Type B pancreatic cell (in vitro differentiated cells): ENCODE data around the gene ETDB. TPM values are rescaled to one million over a fixed set of nuclear protein-coding genes. Genes with fewer than 3 reads are reported as not detected.
"Not testable (repeated sequence)": the region's sequence is repeated elsewhere in the genome, so short reads cannot be mapped to it uniquely, and the experiment has no call there.

Experiments
- DNase-seq: peaks from one replicate; pipeline ENCODE4 v3.0.0; 2021; ENCODE audit warnings: mixed read lengths; ENCODE audit not compliant: unreplicated experiment; ENCODE audit errors: extremely low spot score
- H3K27ac Mint-ChIP-seq: 2 replicates; pipeline ENCODE4 v1.8.0; 2021; ENCODE audit warnings: mild to moderate bottlenecking, mixed read lengths
- H3K27me3 Mint-ChIP-seq: 2 replicates; pipeline ENCODE4 v1.8.0; 2021; ENCODE audit warnings: mixed read lengths
- H3K36me3 Mint-ChIP-seq: 2 replicates; pipeline ENCODE4 v1.8.0; 2021; ENCODE audit warnings: mixed read lengths
- H3K4me1 Mint-ChIP-seq: one replicate; pipeline ENCODE4 v1.8.0; 2021; ENCODE audit warnings: mixed read lengths; ENCODE audit not compliant: unreplicated experiment
- H3K4me3 Mint-ChIP-seq: 2 replicates; pipeline ENCODE4 v1.8.0; 2021; ENCODE audit warnings: mild to moderate bottlenecking, mixed read lengths
- H3K9me3 Mint-ChIP-seq: 2 replicates; pipeline ENCODE4 v1.8.0; 2021; ENCODE audit warnings: mixed read lengths
- long read RNA-seq: library from polyadenylated mRNA; unstranded; transcript quantifications from one replicate; pipeline ENCODE4 v2.0.0, GENCODE V29; 2020
- total RNA-seq: library from RNA; stranded (reverse); gene quantifications from 2 replicates; pipeline ENCODE4 v1.2.1, GENCODE V29; 2021; ENCODE audit warnings: low replicate concordance
- TF ChIP-seq, protein P1 (sequence below): fragments of 200-600 bp; sonication (generic); conservative IDR thresholded peaks from 2 replicates; pipeline ENCODE4 v1.5.0; 2021; ENCODE audit warnings: antibody characterized with exemption, mild to moderate bottlenecking

Gene ETDB
- not detected in 2 replicates for total RNA-seq
- long read RNA-seq = 0 reads

DNA sequence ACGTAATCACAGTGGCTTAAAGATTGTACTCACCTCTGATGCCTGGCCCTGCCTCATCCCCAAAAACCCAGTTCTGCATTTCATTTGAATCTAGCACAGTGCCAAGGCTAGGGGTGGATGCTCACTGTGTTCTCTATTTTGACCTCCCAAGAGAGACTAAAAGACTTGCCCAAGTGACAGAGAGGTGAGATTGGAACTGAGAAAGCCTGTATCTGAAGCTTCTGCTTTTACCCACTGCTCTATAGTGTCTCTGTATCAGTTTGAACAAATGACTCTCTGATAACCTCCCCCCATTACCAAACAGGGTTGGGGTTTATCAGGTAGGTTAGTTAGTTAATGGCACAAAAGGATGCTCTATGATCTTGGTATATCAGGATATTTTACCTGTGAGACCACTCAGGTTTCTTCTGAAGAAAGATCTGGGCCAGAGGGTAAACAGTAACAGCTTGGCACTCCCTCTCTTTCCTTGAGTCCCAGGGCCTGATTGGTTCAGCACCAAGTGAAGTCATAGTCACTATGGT, at the start of gene ETDB:
Gene ETDB, minus strand, starts transcription at position 471 of the 521 bp plus-strand sequence. CDS start 1,265 bp downstream, outside the sequence.
- H3K9me3 Mint-ChIP-seq, H3K4me1 Mint-ChIP-seq, H3K27ac Mint-ChIP-seq, H3K4me3 Mint-ChIP-seq, DNase-seq, H3K27me3 Mint-ChIP-seq, H3K36me3 Mint-ChIP-seq: not testable (repeated sequence)

- H3K27ac Mint-ChIP-seq, DNase-seq, H3K27me3 Mint-ChIP-seq: not testable (repeated sequence)
Observed at GRCh38 chrX:135169534-135169933, 49.2 kb upstream of the ETDB start.

DNA sequence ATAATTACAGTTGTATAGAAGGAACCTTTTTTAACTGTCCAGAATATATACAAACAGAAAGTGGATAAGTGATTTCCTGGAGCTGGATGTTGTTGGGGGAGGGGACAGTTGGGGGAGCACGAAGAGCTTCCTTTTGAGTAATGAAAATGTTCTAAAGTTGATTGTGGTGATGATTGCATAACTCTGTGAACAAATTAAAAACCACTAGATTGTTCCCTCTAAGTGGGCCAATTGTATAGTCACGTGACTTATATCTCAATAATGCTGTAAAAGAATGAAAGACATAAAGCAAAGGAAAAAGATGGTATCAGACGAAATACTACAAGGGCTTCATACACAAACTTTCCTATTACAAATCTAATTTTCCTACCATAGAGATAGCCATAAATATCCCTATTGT, 48.2 kb upstream of the ETDB start:
- DNase-seq = no peak
- Mint-ChIP-seq H3K4me1 (no peaks in the 10 kb centered on the region), H3K36me3 (no peaks in the 10 kb centered on the region), H3K4me3 (no peak overlapping the region), H3K27me3 (no peaks in the 10 kb centered on the region), H3K27ac (no peak overlapping the region), H3K9me3 (no peaks in the 10 kb centered on the region)
- TF ChIP-seq, protein P1, sequence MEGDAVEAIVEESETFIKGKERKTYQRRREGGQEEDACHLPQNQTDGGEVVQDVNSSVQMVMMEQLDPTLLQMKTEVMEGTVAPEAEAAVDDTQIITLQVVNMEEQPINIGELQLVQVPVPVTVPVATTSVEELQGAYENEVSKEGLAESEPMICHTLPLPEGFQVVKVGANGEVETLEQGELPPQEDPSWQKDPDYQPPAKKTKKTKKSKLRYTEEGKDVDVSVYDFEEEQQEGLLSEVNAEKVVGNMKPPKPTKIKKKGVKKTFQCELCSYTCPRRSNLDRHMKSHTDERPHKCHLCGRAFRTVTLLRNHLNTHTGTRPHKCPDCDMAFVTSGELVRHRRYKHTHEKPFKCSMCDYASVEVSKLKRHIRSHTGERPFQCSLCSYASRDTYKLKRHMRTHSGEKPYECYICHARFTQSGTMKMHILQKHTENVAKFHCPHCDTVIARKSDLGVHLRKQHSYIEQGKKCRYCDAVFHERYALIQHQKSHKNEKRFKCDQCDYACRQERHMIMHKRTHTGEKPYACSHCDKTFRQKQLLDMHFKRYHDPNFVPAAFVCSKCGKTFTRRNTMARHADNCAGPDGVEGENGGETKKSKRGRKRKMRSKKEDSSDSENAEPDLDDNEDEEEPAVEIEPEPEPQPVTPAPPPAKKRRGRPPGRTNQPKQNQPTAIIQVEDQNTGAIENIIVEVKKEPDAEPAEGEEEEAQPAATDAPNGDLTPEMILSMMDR = no peak

More at GRCh38 chrX:135169534-135169933, 49.2 kb upstream of the ETDB start:
- not testable (repeated sequence) for H3K9me3 Mint-ChIP-seq, H3K36me3 Mint-ChIP-seq, H3K4me1 Mint-ChIP-seq, H3K4me3 Mint-ChIP-seq

DNA sequence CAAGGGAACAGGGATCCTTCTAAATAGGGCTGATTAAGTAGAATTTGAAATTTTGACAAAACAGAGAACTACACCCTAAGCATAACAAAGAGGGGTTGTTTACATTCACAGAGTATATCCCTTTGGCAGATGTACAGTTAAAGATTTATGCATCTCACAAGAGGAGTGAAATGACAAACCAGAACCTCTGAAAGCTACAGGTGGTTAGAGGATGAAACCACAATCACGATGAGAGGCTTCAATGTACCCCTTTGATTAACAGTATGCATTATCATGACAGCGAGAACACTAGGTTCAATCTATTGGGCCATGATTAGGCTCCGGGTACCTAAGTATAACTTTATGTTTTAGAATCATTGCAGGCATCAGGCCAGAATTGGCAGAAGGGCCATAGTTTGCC, 34.4 kb upstream of the ETDB start:
- not testable (repeated sequence) for H3K27ac Mint-ChIP-seq, H3K36me3 Mint-ChIP-seq, H3K27me3 Mint-ChIP-seq, H3K9me3 Mint-ChIP-seq, H3K4me1 Mint-ChIP-seq, DNase-seq, H3K4me3 Mint-ChIP-seq

- H3K9me3 Mint-ChIP-seq = not testable (repeated sequence)
Observed at GRCh38 chrX:135126145-135126544, 5.8 kb upstream of the ETDB start.

DNA sequence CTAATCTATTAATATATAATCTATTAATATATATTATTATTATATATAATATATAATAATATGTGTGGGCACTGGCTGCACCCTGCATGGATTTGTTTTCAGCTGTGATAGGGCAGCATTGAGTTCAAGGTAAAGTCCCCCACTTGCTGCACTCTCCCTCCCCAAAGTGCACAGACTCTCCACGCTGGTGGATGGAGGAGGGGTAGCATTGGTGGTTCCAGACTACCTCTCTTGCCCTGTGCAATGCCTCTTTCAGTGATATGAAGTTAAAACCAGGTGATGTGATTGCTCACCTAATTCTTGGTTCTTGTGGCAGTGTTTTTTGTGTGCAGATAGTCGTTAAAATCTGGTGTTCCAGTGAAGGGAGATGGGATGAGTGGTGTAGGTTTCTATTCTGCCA, 4.3 kb downstream of the ETDB start:
- not testable (repeated sequence) for H3K27me3 Mint-ChIP-seq, H3K4me3 Mint-ChIP-seq, H3K9me3 Mint-ChIP-seq, H3K36me3 Mint-ChIP-seq, DNase-seq, H3K4me1 Mint-ChIP-seq, H3K27ac Mint-ChIP-seq

More at GRCh38 chrX:135126145-135126544, 5.8 kb upstream of the ETDB start:
- H3K27ac Mint-ChIP-seq, H3K4me3 Mint-ChIP-seq, H3K27me3 Mint-ChIP-seq, H3K4me1 Mint-ChIP-seq, DNase-seq, H3K36me3 Mint-ChIP-seq: not testable (repeated sequence)

GRCh38 chrX:135114392-135114791, 5.9 kb downstream of the ETDB start:
- H3K27me3 Mint-ChIP-seq = no peaks in the 10 kb centered on the region
- DNase-seq = no peak
- H3K9me3 Mint-ChIP-seq = no peaks in the 10 kb centered on the region
- no peaks in the 10 kb centered on the region for H3K36me3 Mint-ChIP-seq
- H3K4me1 Mint-ChIP-seq = no peaks in the 10 kb centered on the region
- no peak overlapping the region for H3K27ac Mint-ChIP-seq
- H3K4me3 Mint-ChIP-seq = no peak overlapping the region
- TF ChIP-seq, protein P1 = no peak

DNA sequence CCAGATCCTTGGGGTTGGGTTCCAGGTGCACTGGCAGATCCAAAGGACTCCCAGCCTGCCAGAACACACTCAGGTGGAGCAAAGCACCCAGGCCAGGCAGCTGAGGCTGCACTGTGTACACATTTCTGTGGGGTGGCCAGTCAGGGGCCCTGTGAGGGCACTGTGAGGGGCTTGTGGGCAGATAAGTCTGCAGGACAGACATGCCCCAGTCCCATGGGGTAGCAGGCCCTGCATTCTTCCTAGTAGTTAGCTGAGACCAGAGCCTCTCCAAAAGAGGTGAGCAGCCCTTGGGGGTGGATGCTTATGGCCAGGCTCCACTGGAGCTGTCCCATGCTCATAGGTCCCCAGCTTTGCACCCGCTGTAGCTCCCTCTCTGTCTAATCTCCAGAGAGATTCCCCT, 7.6 kb downstream of the ETDB start:
- H3K27me3 Mint-ChIP-seq = peaks cover 12% of the 10 kb centered on the region
- no peaks in the 10 kb centered on the region for H3K9me3 Mint-ChIP-seq
- no peak for DNase-seq
- TF ChIP-seq, protein P1 = no peak
- H3K36me3 Mint-ChIP-seq = no peaks in the 10 kb centered on the region
- no peak overlapping the region for H3K27ac Mint-ChIP-seq
- H3K4me3 Mint-ChIP-seq = no peak overlapping the region
- H3K4me1 Mint-ChIP-seq = no peaks in the 10 kb centered on the region
